CD8-positive, alpha-beta memory T cell (primary cell): ENCODE measurements around the gene HOMER2. TPM values are rescaled to one million over a fixed set of nuclear protein-coding genes. Genes with fewer than 3 reads are reported as not detected.
A peak's percentile ranks its signal among the peaks of the same experiment; 100 is the strongest.

Experiments
- CTCF ChIA-PET: fragments of 350-600 bp; sonication (Branson Sonifier 250); formaldehyde crosslinking; loops from one replicate; lab custom pipeline; 2021; ENCODE audit warnings: antibody characterized with exemption; lab: Charles Lee
- POLR2A ChIA-PET: fragments of 350-600 bp; sonication (Branson Sonifier 250); formaldehyde crosslinking; loops from one replicate; lab custom pipeline; 2021; ENCODE audit warnings: antibody characterized with exemption; lab: Charles Lee
- DNase-seq, 5 donors: peaks; one replicate each; pipeline versions ENCODE4 v3.0.0 to v3.0.0-alpha.2; 2020 to 2022; ENCODE audit warnings: mixed read lengths in 1 of 5
- H3K27ac ChIP-seq: one replicate; pipeline ENCODE4 v1.7.0; 2013; ENCODE audit warnings: low read depth, mild to moderate bottlenecking, low read length, moderate library complexity
- H3K27me3 ChIP-seq: 2 replicates; pipeline ENCODE4 v1.7.0; 2013; ENCODE audit warnings: low read length, mild to moderate bottlenecking; ENCODE audit not compliant: insufficient read depth, poor library complexity, severe bottlenecking
- H3K36me3 ChIP-seq: 2 replicates; pipeline ENCODE4 v1.7.0; 2013; ENCODE audit warnings: mild to moderate bottlenecking, low read length, moderate library complexity; ENCODE audit not compliant: insufficient read depth
- H3K4me1 ChIP-seq: 2 replicates; pipeline ENCODE4 v1.7.0; 2013; ENCODE audit warnings: mild to moderate bottlenecking, low read length, moderate library complexity; ENCODE audit not compliant: insufficient read depth
- H3K4me3 ChIP-seq: 2 replicates; pipeline ENCODE4 v1.7.0; 2013; ENCODE audit warnings: mild to moderate bottlenecking, low read length
- H3K9me3 ChIP-seq: 2 replicates; pipeline ENCODE4 v1.7.0; 2013; ENCODE audit warnings: mild to moderate bottlenecking, low read length
- H3K27ac Mint-ChIP-seq, 8 donors: one replicate each; pipeline ENCODE4 v1.8.0; 2020 to 2021; ENCODE audit warnings: mixed read lengths in 8 of 8, mild to moderate bottlenecking in 6 of 8, inconsistent platforms in 3 of 8, moderate library complexity in 3 of 8
- H3K27me3 Mint-ChIP-seq, 2 donors: one replicate each; pipeline ENCODE4 v1.8.0; 2020 to 2021; ENCODE audit warnings: mixed read lengths in 2 of 2, mild to moderate bottlenecking in 1 of 2, moderate library complexity in 1 of 2
- H3K36me3 Mint-ChIP-seq, 3 donors: one replicate each; pipeline ENCODE4 v1.8.0; 2020 to 2021; ENCODE audit warnings: mixed read lengths in 3 of 3, inconsistent platforms in 1 of 3, mild to moderate bottlenecking in 1 of 3
- H3K4me1 Mint-ChIP-seq, 3 donors: one replicate each; pipeline ENCODE4 v1.8.0; 2020 to 2021; ENCODE audit warnings: mixed read lengths in 3 of 3, inconsistent platforms in 1 of 3, mild to moderate bottlenecking in 1 of 3
- H3K4me3 Mint-ChIP-seq, 7 donors: one replicate each; pipeline ENCODE4 v1.8.0; 2020 to 2021; ENCODE audit warnings: mixed read lengths in 7 of 7, mild to moderate bottlenecking in 6 of 7, moderate library complexity in 4 of 7, inconsistent platforms in 2 of 7
- H3K9me3 Mint-ChIP-seq, 5 donors: one replicate each; pipeline ENCODE4 v1.8.0; 2020 to 2022; ENCODE audit warnings: mixed read lengths in 5 of 5, mild to moderate bottlenecking in 3 of 5, moderate library complexity in 2 of 5, inconsistent platforms in 1 of 5
- polyA plus RNA-seq: library from polyadenylated mRNA; unstranded; fragments of 300-500 nt; fragmentation: Illumina TruSeq; gene quantifications from one replicate; pipeline ENCODE4 v1.2.3, GENCODE V29; 2021
- total RNA-seq, 2 experiments: library from RNA; stranded (reverse); gene quantifications; one replicate each; pipeline ENCODE4 v1.2.3, GENCODE V29; 2021

Gene HOMER2
- total and polyA plus RNA-seq, 3 experiments from 2014 or later = 1.6 to 14.1 (median 13.6) TPM

DNA sequence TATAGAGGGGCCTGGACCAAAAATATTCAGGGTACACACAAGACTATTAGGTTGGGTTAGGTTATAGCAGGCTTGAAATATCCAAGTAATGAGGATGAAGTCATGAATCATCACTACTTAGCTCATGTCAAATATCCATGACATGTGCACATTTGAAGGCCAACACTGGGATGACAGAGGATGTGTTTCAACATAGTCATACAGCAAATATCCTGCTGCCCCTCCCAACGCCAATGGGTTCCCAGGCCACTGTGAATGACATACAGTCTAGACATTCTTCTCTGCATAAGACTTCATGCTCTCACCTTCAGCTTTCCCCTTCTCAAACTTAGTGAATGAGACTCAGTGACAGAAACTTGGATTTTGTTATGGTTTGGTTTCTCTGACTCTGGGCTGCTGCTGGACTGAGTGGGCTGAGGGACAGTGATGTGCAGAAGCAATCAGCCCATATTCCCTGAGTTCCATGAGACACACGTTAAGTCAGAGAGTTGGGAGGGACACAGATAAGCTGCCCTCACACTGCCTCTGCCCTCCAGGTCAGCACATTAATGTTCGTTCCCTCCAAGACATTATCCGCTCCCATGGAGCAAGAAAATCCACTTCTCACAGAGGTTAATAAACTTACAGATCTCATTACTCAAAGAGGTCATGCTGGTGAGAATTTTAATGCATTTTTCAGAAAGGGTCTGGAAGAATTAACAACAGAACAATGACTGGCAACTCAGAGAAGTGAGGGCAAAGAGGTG, 15.4 kb downstream of the HOMER2 start:
- no peak for DNase-seq
- no peak overlapping the region for H3K4me3 Mint-ChIP-seq
- H3K36me3 Mint-ChIP-seq = peaks cover 0 to 3% (median 2%) of the 10 kb centered on the region in 3 donors
- Histone ChIP-seq H3K9me3 (no peaks in the 10 kb centered on the region), H3K27ac (no peak overlapping the region), H3K4me3 (no peak overlapping the region), H3K4me1 (no peaks in the 10 kb centered on the region), H3K36me3 (no peaks in the 10 kb centered on the region), H3K27me3 (no peaks in the 10 kb centered on the region)
- peaks cover 0 to 1% (median 0%) of the 10 kb centered on the region in 5 donors for H3K9me3 Mint-ChIP-seq
- H3K4me1 Mint-ChIP-seq = no peaks in the 10 kb centered on the region
- ChIA-PET CTCF (no interaction called here), POLR2A (no interaction called here)
- H3K27ac Mint-ChIP-seq = no peak overlapping the region
- peaks cover 6 to 23% of the 10 kb centered on the region in 2 donors for H3K27me3 Mint-ChIP-seq

DNA sequence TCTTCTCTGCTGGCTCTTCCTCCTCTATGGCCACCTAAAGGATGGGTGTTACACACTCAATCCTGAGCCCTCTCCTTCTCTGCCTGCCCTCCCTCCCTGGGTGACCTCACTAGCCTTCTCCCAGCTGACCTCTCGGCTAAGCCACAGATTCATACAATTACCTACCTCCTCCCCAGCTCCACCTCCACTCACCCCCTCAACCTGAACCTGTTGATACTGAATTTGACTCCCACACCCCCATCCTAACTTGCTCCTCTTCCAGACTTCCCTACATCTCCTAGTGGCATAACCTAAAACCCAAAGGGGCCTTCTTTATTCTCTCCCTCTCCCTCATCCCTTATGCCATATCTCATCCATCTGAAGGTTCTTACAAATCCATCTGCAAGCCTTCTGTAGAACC, 17.1 kb downstream of the HOMER2 start:
- H3K4me3 Mint-ChIP-seq = no peak overlapping the region
- no peaks in the 10 kb centered on the region for H3K4me1 Mint-ChIP-seq
- H3K36me3 Mint-ChIP-seq = peaks cover 0 to 3% (median 0%) of the 10 kb centered on the region in 3 donors
- no peak for DNase-seq
- Histone ChIP-seq H3K27ac (no peak overlapping the region), H3K4me1 (no peaks in the 10 kb centered on the region), H3K27me3 (no peaks in the 10 kb centered on the region), H3K4me3 (no peak overlapping the region), H3K9me3 (no peaks in the 10 kb centered on the region), H3K36me3 (no peaks in the 10 kb centered on the region)
- peaks cover 6 to 16% of the 10 kb centered on the region in 2 donors for H3K27me3 Mint-ChIP-seq
- ChIA-PET POLR2A (no interaction called here), CTCF (no interaction called here)
- H3K9me3 Mint-ChIP-seq = peaks cover 0 to 1% (median 0%) of the 10 kb centered on the region in 5 donors
- H3K27ac Mint-ChIP-seq = peak overlapping the region in 1 of 8 donors; percentile 85

DNA sequence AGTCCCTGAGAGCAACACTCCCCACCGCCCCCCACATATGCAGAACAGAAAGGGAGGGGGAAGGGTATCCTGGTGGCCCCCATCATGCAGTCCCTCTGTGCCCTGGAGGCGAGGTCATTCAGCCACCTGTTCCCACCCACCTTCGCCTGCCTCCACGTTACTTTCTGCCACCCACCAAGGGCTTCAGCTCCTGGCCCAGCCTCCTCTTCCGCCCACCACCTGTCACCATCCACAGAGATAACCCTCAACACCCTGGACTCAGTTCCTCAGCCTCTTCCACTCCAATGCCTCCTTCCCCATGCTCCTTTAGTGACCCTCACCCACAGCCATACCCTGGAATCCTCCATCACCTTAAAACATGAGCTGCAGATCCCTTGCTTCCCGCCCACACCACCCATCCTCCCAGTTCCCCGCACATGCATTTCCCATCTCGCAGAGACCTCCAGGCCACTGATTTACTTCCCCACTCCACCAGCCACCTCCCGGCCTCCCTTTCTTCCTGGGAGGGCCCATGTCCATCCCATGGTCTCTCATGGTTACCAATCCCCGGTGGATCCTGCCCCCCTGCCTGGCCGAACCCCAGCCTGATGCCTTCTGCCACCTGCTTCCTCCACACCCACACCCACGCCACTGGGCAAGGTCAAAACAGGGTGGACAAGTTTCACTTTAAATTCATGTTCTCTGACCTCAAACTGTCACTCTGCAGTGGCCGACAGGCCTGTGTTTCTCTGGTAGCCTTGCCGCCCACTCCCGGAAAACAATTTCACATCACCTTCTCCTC, 18.2 kb downstream of the HOMER2 start:
- no peak overlapping the region for H3K4me3 Mint-ChIP-seq
- peaks cover 6 to 16% of the 10 kb centered on the region in 2 donors for H3K27me3 Mint-ChIP-seq
- no peaks in the 10 kb centered on the region for H3K4me1 Mint-ChIP-seq
- DNase-seq = no peak
- Histone ChIP-seq H3K9me3 (no peaks in the 10 kb centered on the region), H3K36me3 (no peaks in the 10 kb centered on the region), H3K4me3 (no peak overlapping the region), H3K27me3 (no peaks in the 10 kb centered on the region), H3K4me1 (no peaks in the 10 kb centered on the region), H3K27ac (no peak overlapping the region)
- H3K36me3 Mint-ChIP-seq = peaks cover 0 to 3% (median 2%) of the 10 kb centered on the region in 3 donors
- ChIA-PET POLR2A (no interaction called here), CTCF (no interaction called here)
- peaks cover 0 to 1% (median 0%) of the 10 kb centered on the region in 5 donors for H3K9me3 Mint-ChIP-seq
- peak overlapping the region in 1 of 8 donors; percentile 85 for H3K27ac Mint-ChIP-seq

DNA sequence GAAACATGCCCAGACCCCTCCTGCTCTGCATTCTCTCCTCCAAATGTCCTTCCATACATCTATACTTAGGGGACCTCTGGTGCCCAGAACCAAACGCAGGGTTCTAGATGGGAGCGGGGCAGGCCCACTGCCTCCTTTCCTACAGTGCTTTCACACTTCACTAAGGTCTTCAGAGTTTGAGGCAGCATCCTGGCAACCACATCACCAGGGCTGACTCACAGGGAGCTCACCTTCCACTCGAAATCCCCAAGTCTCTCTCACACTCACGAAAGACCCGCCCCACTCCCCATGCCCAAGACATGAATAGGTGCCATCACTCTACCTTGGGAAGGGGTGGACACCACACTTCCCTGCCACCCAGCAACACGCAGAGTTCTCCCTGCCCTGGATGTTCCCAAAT, 18.9 kb downstream of the HOMER2 start:
- Mint-ChIP-seq H3K4me3 (no peak overlapping the region), H3K9me3 (no peaks in the 10 kb centered on the region), H3K4me1 (no peaks in the 10 kb centered on the region), H3K27ac (peak overlapping the region in 1 of 8 donors; percentile 25), H3K27me3 (peaks cover 6 to 11% of the 10 kb centered on the region in 2 donors), H3K36me3 (peaks cover 0 to 2% (median 0%) of the 10 kb centered on the region in 3 donors)
- CTCF ChIA-PET = no interaction called here
- Histone ChIP-seq H3K27me3 (no peaks in the 10 kb centered on the region), H3K4me3 (no peak overlapping the region), H3K4me1 (no peaks in the 10 kb centered on the region), H3K9me3 (no peaks in the 10 kb centered on the region), H3K27ac (no peak overlapping the region), H3K36me3 (no peaks in the 10 kb centered on the region)
- no peak for DNase-seq
- POLR2A ChIA-PET = no interaction called here

DNA sequence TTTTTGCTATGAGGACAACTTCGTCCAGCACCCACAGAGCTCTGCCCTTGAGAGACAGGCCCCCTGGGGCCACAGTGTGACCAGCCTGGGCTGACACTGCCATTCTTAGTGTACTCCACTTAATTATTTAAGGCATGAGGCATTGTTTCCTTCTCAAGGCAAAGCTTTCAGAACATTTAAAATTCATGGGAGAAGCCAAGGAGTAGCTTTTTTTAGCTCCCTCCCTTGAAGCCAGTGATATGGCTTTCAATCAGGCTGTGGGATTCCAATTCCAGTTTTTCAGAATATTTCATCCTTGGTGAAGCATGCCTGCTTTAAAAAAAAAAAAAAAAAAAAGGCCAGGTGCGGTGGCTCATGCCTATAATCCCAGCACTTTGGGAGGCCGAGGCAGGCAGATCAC, 21.3 kb downstream of the HOMER2 start:
- POLR2A ChIA-PET = no interaction called here
- CTCF ChIA-PET = interaction anchor here (1.2 kb wide), 1 partner anchor 11 kb away, joined by 3 read pairs; no protein-coding TSS in a partner anchor
- H3K27me3 ChIP-seq = no peaks in the 10 kb centered on the region
- H3K4me1 ChIP-seq = no peaks in the 10 kb centered on the region
- no peak overlapping the region for H3K4me3 ChIP-seq
- peaks cover 5 to 7% of the 10 kb centered on the region in 2 donors for H3K27me3 Mint-ChIP-seq
- H3K4me1 Mint-ChIP-seq = no peaks in the 10 kb centered on the region
- peaks cover 0 to 2% (median 0%) of the 10 kb centered on the region in 3 donors for H3K36me3 Mint-ChIP-seq
- no peak overlapping the region for H3K4me3 Mint-ChIP-seq
- no peak overlapping the region for H3K27ac Mint-ChIP-seq
- H3K9me3 Mint-ChIP-seq = no peaks in the 10 kb centered on the region
- H3K27ac ChIP-seq = no peak overlapping the region
- DNase-seq = no peak
- no peaks in the 10 kb centered on the region for H3K9me3 ChIP-seq
- no peaks in the 10 kb centered on the region for H3K36me3 ChIP-seq

DNA sequence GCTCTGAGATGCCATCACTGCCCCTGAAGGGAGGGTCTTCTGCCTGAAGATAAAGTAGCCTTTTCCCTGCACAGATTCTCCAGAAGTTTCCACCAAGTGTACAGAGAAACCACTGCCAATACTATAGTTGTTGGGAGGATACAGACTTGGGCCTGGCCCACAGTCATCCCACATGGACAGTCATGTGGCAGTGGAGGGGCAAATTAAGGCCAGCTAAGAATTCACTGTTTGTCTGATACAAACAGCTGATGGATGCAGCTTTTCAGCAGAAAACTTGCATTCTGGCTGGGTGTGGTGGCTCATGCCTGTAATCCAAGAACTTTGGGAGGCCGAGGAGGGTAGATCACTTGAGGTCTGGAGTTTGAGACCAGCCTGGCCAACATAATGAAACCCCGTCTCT, 22.1 kb downstream of the HOMER2 start:
- Mint-ChIP-seq H3K27me3 (peaks cover 2 to 13% of the 10 kb centered on the region in 2 donors), H3K9me3 (no peaks in the 10 kb centered on the region), H3K4me3 (no peak overlapping the region), H3K4me1 (no peaks in the 10 kb centered on the region), H3K27ac (no peak overlapping the region), H3K36me3 (peaks cover 0 to 2% (median 0%) of the 10 kb centered on the region in 3 donors)
- ChIA-PET CTCF (no interaction called here), POLR2A (no interaction called here)
- no peak overlapping the region for H3K27ac ChIP-seq
- H3K36me3 ChIP-seq = no peaks in the 10 kb centered on the region
- no peaks in the 10 kb centered on the region for H3K9me3 ChIP-seq
- H3K27me3 ChIP-seq = no peaks in the 10 kb centered on the region
- H3K4me1 ChIP-seq = no peaks in the 10 kb centered on the region
- DNase-seq = no peak
- no peak overlapping the region for H3K4me3 ChIP-seq

DNA sequence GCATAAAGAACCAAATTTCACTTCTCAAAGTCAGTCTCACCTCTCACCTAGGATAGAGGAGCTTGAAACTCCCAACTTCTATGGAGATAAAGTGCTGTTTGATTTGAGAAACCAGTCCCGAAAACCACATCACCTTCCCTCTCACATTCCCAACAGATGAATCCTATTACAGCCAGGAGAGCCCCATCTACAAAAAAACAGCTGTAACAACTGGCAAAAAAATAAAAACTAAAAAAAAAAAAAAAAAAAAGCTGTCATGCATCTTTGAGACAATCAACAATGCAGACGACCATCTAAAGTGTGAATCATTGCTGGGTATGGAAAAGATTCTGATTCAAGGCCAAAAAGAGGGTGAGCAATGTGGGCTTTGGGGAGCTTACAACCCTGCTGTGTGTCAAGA, 23.8 kb downstream of the HOMER2 start:
- ChIA-PET POLR2A (no interaction called here), CTCF (no interaction called here)
- no peak overlapping the region for H3K4me3 ChIP-seq
- H3K36me3 ChIP-seq = no peaks in the 10 kb centered on the region
- Mint-ChIP-seq H3K27me3 (peaks cover 3 to 7% of the 10 kb centered on the region in 2 donors), H3K27ac (no peak overlapping the region), H3K4me3 (no peak overlapping the region), H3K9me3 (no peaks in the 10 kb centered on the region), H3K4me1 (no peaks in the 10 kb centered on the region), H3K36me3 (peaks cover 0 to 2% (median 0%) of the 10 kb centered on the region in 3 donors)
- H3K9me3 ChIP-seq = no peaks in the 10 kb centered on the region
- no peaks in the 10 kb centered on the region for H3K4me1 ChIP-seq
- no peak for DNase-seq
- H3K27ac ChIP-seq = no peak overlapping the region
- H3K27me3 ChIP-seq = no peaks in the 10 kb centered on the region

DNA sequence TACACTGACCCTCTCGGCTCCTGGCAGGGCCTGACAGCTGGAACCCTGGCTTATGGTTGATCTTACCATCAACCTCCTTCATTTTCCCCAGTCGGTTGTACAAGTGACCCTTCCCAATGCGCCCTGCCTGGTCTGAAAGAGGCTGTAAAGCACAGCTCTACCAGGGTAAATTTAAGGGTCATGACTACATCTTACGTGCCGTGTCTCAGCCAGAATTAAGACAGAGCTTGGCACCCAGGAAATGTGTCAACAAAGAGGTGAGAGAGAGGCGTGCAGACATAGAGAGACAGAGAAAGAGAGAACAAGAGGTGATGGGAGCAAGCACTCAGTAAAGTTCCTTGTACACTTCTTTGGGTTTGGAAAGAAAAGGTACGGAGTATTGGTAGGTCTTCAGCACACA, 28.8 kb downstream of the HOMER2 start:
- no peaks in the 10 kb centered on the region for H3K36me3 Mint-ChIP-seq
- no peak overlapping the region for H3K27ac Mint-ChIP-seq
- H3K4me1 Mint-ChIP-seq = no peaks in the 10 kb centered on the region
- peaks cover 3 to 7% of the 10 kb centered on the region in 2 donors for H3K27me3 Mint-ChIP-seq
- Histone ChIP-seq H3K36me3 (no peaks in the 10 kb centered on the region), H3K4me3 (no peak overlapping the region), H3K9me3 (no peaks in the 10 kb centered on the region), H3K27ac (no peak overlapping the region), H3K4me1 (no peaks in the 10 kb centered on the region), H3K27me3 (no peaks in the 10 kb centered on the region)
- DNase-seq = no peak
- no peaks in the 10 kb centered on the region for H3K9me3 Mint-ChIP-seq
- ChIA-PET CTCF (no interaction called here), POLR2A (no interaction called here)
- H3K4me3 Mint-ChIP-seq = no peak overlapping the region
